ENCODE results near the gene SAMD14. TPM values are rescaled to one million over a fixed set of nuclear protein-coding genes. Genes with fewer than 3 reads are reported as not detected.

Gene SAMD14
- total RNA-seq, 1 experiment from 2014 or later: not detected

GRCh38 chr17:50133769-50134099 lies 3.8 kb upstream of the SAMD14 start:
- no TSS peak for BruUV-seq (replicated peaks)
- intact Hi-C loops (cut with micrococcal nuclease; ENCODE audit: unreplicated experiment): no loop called here
- Mint-ChIP-seq H3K4me1 (ENCODE audit: low read depth, unreplicated experiment) (peaks cover 20% of the 10 kb centered on the region), H3K36me3 (ENCODE audit: insufficient read depth, unreplicated experiment) (peaks cover 42% of the 10 kb centered on the region), H3K27me3 (ENCODE audit: unreplicated experiment) (peaks cover 33% of the 10 kb centered on the region), H3K4me3 (ENCODE audit: low read depth, unreplicated experiment) (no peak overlapping the region), H3K27ac (ENCODE audit: unreplicated experiment) (no peak overlapping the region), H3K9me3 (ENCODE audit: low read depth, unreplicated experiment) (no peaks in the 10 kb centered on the region)
- TF ChIP-seq, protein P1, sequence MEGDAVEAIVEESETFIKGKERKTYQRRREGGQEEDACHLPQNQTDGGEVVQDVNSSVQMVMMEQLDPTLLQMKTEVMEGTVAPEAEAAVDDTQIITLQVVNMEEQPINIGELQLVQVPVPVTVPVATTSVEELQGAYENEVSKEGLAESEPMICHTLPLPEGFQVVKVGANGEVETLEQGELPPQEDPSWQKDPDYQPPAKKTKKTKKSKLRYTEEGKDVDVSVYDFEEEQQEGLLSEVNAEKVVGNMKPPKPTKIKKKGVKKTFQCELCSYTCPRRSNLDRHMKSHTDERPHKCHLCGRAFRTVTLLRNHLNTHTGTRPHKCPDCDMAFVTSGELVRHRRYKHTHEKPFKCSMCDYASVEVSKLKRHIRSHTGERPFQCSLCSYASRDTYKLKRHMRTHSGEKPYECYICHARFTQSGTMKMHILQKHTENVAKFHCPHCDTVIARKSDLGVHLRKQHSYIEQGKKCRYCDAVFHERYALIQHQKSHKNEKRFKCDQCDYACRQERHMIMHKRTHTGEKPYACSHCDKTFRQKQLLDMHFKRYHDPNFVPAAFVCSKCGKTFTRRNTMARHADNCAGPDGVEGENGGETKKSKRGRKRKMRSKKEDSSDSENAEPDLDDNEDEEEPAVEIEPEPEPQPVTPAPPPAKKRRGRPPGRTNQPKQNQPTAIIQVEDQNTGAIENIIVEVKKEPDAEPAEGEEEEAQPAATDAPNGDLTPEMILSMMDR (IDR thresholded peaks at IDR 0.05; ENCODE audit: unreplicated experiment): no peak
- DNase-seq: no peak
- CTCF ChIA-PET: no interaction called here

GRCh38 chr17:50133028-50133768 lies 3.2 kb upstream of the SAMD14 start:
- Mint-ChIP-seq H3K4me3 (ENCODE audit: low read depth, unreplicated experiment) (no peak overlapping the region), H3K9me3 (ENCODE audit: low read depth, unreplicated experiment) (no peaks in the 10 kb centered on the region)
- DNase-seq: peak; percentile 42

DNA sequence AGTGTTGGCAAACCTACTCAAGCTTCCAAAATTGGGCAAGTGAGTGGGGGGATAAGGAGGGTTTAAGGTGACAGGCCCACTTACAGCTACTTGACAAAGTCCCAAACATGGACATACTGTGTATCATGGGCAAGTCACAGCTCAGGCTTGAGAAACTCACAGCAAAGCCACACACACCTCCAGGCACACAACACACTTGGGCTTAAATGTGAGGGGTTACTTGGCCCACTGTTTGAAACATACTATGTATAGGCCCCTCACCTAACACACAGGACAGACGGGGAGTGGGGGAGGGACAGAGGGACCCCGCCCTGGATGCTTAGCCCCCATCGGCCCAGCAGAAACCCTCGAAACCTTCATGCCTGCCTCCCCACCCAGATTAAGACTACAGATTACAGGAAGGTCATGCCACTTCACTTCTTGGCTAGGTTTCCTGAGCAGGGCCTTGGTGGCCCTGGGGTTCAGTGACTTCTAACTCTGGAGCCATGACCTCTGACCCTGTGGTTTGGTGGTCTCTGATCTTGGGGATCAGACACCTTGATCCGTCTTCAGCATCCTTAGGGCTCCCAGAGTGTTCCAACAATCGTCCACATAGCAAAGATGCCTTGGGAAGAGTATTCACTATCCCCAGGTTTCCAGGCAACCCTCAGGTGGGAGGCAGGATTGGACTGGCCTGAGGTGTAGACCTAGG lies 2.3 kb upstream of the SAMD14 start:
- no TSS peak for BruUV-seq (replicated peaks)
- no peak overlapping the region for H3K4me3 Mint-ChIP-seq (ENCODE audit: low read depth, unreplicated experiment)
- intact Hi-C loops (cut with micrococcal nuclease; ENCODE audit: unreplicated experiment): no loop called here

More at GRCh38 chr17:50133028-50133768, 3.2 kb upstream of the SAMD14 start:
- BruUV-seq (replicated peaks): no TSS peak
- intact Hi-C loops (cut with micrococcal nuclease; ENCODE audit: unreplicated experiment): no loop called here
- peaks cover 39% of the 10 kb centered on the region for H3K27me3 Mint-ChIP-seq (ENCODE audit: unreplicated experiment)
- TF ChIP-seq, protein P1 (IDR thresholded peaks at IDR 0.05; ENCODE audit: unreplicated experiment): no peak
- H3K4me1 Mint-ChIP-seq (ENCODE audit: low read depth, unreplicated experiment): peaks cover 25% of the 10 kb centered on the region
- H3K36me3 Mint-ChIP-seq (ENCODE audit: insufficient read depth, unreplicated experiment): peaks cover 42% of the 10 kb centered on the region
- no peak overlapping the region for H3K27ac Mint-ChIP-seq (ENCODE audit: unreplicated experiment)
- CTCF ChIA-PET: no interaction called here

GRCh38 chr17:50130559-50131305 lies 772 bp upstream of the SAMD14 start:
- BruUV-seq (replicated peaks): no TSS peak
- intact Hi-C loops (cut with micrococcal nuclease; ENCODE audit: unreplicated experiment): no loop called here
- TF ChIP-seq, protein P1 (IDR thresholded peaks at IDR 0.05; ENCODE audit: unreplicated experiment): no peak
- peaks cover 29% of the 10 kb centered on the region for H3K4me1 Mint-ChIP-seq (ENCODE audit: low read depth, unreplicated experiment)
- peaks cover 53% of the 10 kb centered on the region for H3K27me3 Mint-ChIP-seq (ENCODE audit: unreplicated experiment)
- peak overlapping the region; percentile 39 for H3K27ac Mint-ChIP-seq (ENCODE audit: unreplicated experiment)
- CTCF ChIA-PET: interaction anchor here (1.1 to 1.2 kb wide), 2 partner anchors 13 to 39 kb away, joined by 3 to 4 read pairs; no protein-coding TSS in a partner anchor
- H3K9me3 Mint-ChIP-seq (ENCODE audit: low read depth, unreplicated experiment): no peaks in the 10 kb centered on the region
- H3K36me3 Mint-ChIP-seq (ENCODE audit: insufficient read depth, unreplicated experiment): peaks cover 23% of the 10 kb centered on the region
- H3K4me3 Mint-ChIP-seq (ENCODE audit: low read depth, unreplicated experiment): peak overlapping the region; percentile 57
- DNase-seq: no peak

More for the DNA sequence above, 2.3 kb upstream of the SAMD14 start:
- Mint-ChIP-seq H3K9me3 (ENCODE audit: low read depth, unreplicated experiment) (no peaks in the 10 kb centered on the region), H3K27me3 (ENCODE audit: unreplicated experiment) (peaks cover 47% of the 10 kb centered on the region), H3K4me1 (ENCODE audit: low read depth, unreplicated experiment) (peaks cover 31% of the 10 kb centered on the region), H3K36me3 (ENCODE audit: insufficient read depth, unreplicated experiment) (peaks cover 33% of the 10 kb centered on the region), H3K27ac (ENCODE audit: unreplicated experiment) (no peak overlapping the region)
- TF ChIP-seq, protein P1 (IDR thresholded peaks at IDR 0.05; ENCODE audit: unreplicated experiment): no peak
- no peak for DNase-seq
- CTCF ChIA-PET: interaction anchor here (0.7 to 1.2 kb wide), 3 partner anchors 11 to 15 kb away, joined by 3 to 11 read pairs (median 4); no protein-coding TSS in a partner anchor
